GM19467 (cell line): ENCODE measurements around the gene CABLES2.

Experiments used
- ATAC-seq: cut with Tn5 transposase; IDR thresholded peaks from one replicate; pipeline ENCODE4 v1.9.1; 2021; ENCODE audit warnings: mild to moderate bottlenecking, moderate library complexity; ENCODE audit not compliant: unreplicated experiment

CABLES2 gene

DNA sequence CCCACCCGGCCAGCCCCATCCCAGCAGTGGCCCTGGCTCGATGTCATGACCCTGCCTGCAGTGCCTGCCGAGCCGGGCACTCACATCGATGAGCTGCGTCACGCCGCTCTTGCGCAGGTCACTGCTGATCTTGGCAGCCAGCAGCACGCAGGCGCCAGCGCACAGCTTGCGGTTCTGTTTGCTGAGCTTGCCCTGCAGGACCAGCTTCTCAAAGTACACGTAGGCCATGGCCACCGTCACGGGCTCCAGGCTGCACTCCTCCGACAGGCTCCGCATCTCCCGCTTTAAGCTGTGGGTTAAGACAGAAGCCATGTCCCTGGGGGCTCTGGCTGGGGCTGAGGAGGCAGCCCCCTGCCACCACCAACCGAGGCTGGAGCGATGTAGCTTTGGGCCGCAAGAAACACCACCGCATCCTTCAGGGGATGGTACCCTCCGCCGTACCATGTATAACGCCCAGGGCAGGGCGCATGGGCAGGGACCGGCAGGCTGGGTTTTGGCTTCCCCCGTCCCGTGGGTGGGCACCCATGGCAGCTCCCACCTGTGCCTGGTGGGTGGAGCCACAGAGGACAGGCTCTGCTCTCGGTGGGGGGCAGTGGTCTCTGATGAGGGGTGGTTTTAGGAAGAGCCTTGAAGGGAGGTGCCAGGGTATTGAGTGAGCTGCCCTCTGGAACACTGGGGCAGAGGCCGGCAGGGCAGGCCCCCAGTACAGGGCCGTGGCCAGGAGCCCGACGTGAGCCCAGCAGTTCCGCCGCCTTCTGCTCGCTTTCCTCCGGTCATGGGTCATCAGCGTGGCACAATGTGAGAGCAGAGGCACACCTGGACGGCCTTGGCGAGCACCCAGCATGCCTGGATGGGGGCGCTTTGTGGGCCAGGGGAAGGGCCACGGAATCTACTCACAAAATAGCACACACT is 15.7 kb downstream of the CABLES2 start:
- no peak for ATAC-seq

GRCh38 chr20:62390317-62391164 is 16.5 kb downstream of the CABLES2 start:
- no peak for ATAC-seq

GRCh38 chr20:62389601-62390087 is 17.4 kb downstream of the CABLES2 start:
- no peak for ATAC-seq

GRCh38 chr20:62388839-62389600 is 18.1 kb downstream of the CABLES2 start:
- no peak for ATAC-seq

DNA sequence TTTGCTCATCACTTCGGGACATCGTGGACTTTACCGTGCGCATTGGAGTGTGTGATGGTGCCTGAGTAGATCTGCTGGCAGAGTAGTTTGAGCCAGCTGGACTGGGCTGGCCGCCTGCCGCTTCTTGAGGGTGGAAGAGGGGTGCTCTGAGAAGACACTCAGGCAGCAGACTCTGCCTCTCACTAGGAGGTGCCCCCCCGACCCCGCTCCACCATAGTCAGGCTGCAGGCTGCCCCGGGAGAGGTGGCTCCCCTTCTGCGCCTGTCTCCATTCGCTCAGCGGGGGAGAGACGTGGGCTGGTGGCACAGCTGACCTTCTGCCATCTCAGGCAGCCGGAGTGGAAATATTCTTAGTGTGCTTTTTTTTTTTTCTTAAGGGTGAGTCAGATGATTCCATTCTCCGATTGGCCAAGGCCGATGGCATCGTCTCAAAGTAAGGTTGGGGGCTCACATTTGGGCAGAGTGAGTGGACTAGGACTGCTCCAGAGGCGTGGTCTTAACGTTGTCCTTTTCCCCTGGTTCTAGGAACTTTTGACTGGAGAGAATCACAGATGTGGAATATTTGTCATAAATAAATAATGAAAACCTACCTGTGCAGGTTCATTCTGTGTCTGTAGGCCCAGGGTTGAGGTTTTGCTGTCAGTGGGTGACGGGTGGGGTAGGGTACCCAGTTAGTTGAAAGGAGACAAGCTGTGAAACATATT is 19.0 kb downstream of the CABLES2 start:
- no peak for ATAC-seq

- peak; percentile 9 for ATAC-seq
These were observed 19.7 kb downstream of the CABLES2 start for GRCh38 chr20:62387219-62387913.

- peak; percentile 77 for ATAC-seq
These were observed 20.5 kb downstream of the CABLES2 start, which contains the start of gene RPS21 for GRCh38 chr20:62386383-62387218. Gene RPS21 (plus strand): TSS chr20:62387103. CDS start chr20:62387339, 236 bp downstream.

DNA sequence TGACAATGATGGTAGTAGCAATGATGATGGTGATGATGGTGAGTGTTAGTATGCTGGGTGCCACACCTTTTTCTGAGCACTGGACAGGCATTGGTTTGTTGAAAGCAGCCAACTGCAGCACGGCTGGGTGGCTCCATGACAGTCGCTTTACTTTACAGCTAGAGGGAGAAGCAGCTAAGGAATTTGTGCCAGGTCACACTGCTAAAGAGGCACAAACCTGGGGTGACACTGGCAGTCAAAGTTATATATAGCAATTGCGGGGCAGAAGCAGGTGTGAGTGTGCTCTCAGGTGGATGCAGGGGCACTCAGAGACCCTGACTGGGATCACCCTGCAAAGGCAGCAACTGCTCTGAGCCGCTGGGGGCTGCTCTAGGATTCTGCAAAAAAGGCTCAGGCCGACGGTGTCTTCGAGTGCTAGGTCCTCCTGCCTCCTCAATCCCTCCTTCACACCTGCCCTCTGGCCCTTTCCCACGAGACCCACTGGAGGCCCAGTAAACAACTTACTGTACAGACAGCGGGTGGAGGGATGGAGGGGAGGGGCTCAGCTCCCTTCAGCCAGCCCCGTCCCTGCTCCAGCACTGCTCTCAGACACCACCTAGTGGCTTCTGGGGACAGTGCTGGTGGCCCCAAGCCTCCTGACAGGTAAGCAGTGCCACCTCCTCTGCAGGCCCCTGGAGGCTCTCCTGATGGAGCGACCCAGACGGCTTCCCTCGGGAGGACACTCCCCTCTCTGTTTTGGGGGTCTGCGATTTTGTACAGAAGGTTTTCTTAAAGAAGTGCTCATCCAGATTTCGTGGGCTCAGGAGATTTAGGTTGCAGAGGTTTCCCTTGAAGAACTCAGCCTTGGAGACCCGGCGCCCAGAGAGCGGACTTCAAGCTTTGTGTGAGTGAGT is 24.5 kb downstream of the CABLES2 start:
- ATAC-seq = peak; percentile 40

GRCh38 chr20:62381842-62382241 is 25.2 kb downstream of the CABLES2 start:
- no peak for ATAC-seq

DNA sequence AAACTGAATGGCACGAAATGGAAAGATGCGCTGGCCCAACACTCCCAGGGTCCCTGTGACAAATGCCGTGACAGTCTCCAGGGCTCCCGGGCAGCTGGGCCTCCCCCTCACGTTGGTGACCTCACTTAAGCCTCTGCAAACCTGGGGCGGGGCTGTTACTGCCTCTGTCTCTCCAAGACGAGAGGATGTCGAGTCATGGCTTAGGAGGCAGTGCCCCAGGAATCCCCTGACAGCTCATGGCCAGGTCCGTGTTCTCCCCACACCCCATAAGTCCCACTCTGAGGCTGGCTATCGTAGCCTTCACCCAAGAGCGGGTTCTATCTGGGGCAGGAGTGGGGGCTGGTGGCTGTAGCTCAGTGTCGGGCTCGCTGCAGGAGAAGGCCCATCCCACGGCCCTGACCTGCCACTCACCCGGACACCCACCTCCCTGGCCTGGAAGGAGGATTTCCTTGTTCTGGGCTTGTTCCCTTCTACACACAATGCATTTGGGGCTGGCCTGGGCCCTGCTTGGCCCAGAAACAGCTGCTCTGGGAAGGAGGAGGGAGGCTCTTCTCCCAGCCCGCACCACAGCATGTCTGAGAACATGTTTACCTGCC is 25.8 kb downstream of the CABLES2 start:
- ATAC-seq = no peak

DNA sequence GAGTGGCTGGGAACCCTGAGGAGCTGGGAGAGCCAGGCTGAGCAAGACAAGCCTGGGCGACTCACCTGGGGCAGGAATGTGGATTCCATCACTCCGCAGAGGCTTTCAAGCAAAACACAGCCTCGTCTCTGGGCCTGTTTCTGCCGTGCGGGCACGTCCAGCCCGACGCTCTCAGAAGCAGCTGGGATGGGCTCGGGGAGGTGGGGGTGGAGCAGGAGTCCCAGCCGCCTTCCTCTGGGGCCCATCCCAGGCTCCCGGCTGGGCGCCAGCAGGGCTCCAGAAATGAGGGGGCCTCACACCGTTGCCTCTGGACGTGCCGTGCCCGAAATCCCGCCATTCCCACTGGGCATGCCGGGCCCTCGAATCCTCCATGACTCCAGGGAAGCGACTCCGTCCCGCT is 28.9 kb downstream of the CABLES2 start:
- ATAC-seq = no peak

- no peak for ATAC-seq
These were observed 29.4 kb downstream of the CABLES2 start for GRCh38 chr20:62377615-62378178.

GRCh38 chr20:62377064-62377461 is 30.0 kb downstream of the CABLES2 start:
- ATAC-seq = no peak

- ATAC-seq = no peak
These were observed 30.7 kb downstream of the CABLES2 start for GRCh38 chr20:62376112-62377063.

DNA sequence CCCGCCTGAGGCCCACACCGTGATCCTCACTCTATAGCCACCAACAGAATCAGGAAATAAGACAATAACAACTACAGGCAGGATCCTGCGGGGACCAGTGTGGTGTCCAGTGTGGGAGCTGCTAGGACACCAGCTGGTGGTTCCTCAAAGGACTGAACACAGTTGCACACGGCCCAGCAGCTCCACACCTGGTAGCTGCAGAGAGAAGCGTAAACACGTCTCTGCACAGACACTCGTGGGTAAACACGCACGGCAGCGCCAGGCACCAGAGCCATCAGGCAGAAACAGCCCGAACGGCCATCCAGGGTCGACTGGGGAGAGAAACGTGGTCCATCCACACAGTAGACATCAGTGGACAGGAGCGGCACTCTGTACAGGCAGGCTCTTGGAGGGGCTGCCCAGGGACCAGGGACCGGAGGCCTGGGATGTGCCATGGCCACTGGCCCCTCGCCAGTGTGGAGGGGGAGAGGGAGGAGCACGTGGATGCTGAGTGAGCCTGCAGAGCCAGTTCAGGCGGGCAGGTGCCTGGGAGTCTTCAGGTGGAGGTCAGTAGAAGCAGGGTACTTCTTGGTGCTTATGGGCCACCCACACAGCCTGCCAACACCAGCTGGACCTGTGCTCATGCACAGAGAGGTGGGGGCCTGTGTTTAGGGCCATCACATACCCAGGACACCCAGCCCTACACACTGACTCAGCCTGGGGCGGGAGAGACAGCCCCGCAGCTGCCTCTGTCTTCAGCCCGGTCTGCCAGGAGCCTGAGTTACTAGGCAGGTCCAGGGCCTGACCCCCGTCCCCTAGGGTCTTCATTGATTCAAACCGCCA is 32.5 kb downstream of the CABLES2 start:
- no peak for ATAC-seq
